ENCODE data around the gene KMT2E.
"Not testable (repeated sequence)": the region's sequence is repeated elsewhere in the genome, so short reads cannot be mapped to it uniquely, and the experiment has no call there.

Gene KMT2E

GRCh38 chr7:105032553-105033214, 18.7 kb downstream of the KMT2E start:
- DNase-seq: no peak

- no peak for DNase-seq
Observed at GRCh38 chr7:105035349-105035748, 21.3 kb downstream of the KMT2E start.

DNA sequence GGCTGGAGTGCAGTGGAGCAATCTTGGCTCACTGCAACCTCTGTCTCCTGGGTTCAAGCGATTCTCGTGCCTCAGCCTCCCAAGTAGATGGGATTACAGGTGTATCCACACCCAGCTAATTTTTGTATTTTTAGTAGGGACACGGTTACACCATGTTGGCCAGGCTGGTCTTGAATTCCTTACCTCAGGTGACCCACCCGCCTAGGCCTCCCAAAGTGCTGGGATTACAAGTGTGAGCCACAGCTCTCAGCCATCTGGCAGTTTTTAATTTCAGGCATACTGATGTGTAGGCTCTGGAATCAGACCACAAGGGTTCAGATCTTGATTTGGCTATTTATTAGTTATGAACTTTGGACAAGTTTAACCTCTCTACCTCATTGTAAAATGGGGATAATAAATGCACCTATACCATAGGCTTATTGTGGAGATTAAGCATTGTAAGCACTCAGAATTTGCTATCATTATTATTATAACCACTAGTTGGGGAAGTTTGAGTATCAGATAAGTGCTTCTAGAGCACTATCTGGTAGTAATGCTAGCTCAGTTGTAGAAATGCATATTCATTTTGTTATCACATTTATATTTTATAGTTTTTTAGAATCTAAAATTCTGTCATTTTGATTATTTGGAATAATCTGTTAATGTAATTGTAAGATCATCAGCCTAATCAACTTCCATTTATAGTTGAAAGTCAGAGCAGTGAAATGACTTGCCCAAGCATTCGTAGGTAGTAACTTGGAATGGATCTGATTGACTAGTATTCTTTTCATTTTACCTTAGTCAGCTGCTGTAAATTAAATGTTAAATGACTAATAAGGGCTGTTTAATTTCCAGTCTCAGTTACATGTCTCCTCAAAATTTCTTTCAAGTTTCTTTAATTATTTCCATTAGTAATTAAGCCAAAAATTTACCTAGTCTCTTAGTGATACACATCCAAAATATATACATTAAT, 22.5 kb downstream of the KMT2E start:
- DNase-seq: no peak

DNA sequence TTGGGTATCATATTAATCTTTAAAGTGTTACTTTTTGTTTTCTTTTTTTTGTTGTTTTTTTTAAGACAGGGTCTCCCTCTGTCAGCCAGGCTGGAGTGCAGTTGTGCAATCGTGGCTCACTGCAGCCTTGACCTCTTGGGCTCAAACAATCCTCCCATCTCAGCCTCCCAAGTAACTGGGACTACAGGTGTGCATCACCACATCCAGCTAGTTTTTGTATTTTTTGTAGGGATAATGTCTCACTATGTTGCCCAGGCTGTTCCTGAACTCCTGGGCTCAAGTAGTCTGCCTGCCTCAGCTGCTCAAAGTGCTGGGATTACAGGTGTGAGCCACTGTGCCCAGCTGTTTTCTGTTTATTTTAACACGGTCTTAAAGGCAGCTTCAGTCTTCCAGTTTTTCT, 23.3 kb downstream of the KMT2E start:
- DNase-seq: no peak

DNA sequence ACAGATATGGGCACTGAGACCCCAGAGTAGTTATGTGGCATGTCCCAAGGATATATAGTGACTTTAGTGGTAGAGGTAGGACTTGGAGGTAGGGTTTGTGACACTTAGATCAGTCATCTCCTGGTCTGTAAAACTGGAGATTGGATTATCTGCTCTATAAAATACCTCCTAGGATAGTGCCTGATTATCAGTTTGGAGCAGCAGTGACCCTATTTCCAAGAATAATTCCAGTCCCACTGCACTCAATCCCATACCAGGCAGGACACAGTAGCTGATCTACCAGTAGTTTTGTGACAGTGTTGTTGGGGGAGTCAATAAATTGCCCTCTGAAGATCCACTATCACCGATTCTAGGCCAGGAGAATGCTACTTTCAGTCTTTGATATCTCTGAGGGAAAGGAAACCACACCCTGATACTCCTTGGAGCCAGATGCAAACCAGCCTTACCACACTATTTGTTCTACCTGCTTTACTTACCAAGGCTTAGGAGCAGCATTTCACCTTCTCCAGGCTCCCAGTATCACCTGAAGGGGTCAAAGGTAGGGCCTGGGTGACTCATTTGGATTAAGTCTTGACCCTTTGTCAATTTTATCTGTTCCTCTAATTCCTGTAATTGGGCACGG, 30.6 kb downstream of the KMT2E start:
- no peak for DNase-seq

DNA sequence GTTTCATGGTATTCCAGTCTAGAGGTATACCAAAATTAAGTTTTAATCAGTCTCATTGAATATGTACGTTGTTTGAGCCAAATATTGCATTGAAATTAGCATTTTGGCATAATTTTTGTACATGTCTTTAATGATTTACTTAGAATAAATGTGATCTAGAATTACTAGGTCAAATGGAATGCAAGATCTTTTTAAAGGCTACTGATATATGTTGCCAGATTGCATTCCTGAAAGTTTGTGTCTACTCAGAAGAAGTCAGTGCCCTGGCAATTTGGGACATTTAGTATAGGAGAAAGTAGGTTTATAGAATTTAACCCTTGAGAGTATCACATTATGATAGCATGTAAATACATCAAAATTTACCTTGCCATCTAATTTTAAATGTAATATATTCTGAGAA, 32.4 kb downstream of the KMT2E start:
- DNase-seq: no peak

DNA sequence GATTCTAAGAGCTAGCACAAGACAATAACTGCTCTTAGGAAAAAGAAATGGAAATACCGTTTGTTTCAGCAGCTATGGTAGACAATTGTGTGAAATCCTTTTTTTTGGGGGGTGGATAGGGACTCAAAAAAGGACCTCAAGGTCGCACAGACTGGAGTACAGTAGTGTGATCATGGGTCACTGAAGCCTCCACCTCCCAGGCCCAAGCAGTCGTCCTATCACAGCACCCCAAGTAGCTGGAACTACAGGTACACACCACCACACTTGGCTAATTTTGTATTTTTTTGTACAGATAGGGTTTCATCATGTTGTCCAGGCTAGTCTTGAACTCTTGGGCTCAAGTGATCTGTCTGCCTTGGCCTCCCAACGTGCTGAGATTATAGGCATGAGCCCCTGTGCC, 33.9 kb downstream of the KMT2E start:
- DNase-seq: no peak

DNA sequence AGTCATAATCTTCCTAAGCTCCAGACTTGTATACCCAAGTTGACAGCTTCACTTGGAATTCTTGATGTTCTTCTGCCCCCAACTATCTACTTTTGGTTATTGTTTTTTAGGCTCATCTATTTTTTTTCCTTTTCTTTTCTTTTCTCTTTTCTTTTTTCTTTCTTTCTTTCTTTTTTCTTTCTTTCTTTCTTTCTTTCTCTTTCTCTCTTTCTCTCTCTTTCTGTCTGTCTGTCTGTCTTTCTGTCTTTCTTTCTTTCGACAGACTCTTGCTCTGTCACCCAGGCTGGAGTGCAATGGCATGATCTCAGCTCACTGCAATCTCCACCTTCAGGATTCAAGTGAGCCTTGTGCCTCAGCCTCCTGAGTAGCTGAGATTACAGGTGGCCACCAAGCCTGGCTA, 36.5 kb downstream of the KMT2E start:
- DNase-seq: no peak

DNA sequence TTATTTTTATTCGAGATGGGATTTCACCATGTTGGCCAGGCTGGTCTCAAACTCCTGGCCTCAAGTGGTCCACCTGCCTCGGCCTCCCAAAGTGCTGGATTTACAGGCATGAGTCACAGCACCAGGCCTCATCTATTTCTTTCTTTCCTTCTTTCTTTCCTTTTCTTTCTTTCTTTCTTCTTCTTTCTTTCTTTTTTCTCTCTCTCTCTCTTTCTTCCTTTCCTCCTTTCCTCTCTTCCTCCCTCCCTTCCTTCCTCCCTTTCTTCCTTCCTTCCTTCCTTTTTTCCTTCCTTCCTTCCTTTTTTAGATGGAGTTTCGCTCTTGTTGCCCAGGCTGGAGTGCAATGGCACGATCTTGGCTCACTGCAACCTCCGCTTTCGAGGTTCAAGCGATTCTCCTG, 36.9 kb downstream of the KMT2E start:
- not testable (repeated sequence) for DNase-seq

- no peak for DNase-seq
Observed at GRCh38 chr7:105055084-105055483, 41.1 kb downstream of the KMT2E start.

DNA sequence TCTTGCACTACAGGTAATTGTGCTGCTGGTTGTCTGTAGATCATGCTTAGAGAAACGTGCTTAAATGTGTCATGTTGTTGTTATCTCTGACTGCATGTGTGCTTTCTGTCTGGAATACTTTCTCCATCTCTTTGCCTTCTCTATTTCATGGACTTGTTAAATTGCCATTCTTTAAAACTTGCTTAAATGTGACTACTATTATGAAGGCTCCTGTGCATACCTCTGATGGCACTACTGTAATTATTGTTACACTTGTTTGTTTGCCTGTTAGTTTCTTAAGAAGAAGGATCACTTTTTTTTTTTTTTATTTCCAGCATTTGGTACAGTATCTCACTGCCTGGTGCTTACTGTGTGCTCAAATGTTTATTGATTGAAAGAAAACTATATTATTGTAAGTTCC, 41.6 kb downstream of the KMT2E start:
- no peak for DNase-seq

DNA sequence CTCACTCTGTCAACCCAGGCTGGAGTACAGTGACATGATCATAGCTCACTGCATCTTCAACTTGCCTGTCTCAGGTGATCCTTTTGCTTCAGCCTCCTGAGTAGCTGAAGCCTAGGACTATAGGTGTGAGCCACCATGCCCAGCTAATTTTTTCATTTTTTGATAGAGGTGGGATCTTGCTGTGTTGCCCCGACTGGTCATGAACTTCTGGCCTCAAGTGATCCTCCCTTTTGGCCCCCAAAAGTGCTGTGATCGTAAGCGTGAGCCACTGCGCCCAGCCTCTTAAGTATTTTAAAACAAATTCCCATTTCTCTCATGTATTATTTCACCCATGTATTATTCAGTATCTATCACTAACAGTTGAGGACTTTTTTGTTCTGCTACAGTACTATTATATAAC, 43.5 kb downstream of the KMT2E start:
- no peak for DNase-seq

GRCh38 chr7:105060437-105060836, 46.4 kb downstream of the KMT2E start:
- DNase-seq: no peak

- no peak for DNase-seq
Observed at GRCh38 chr7:105060923-105061322, 46.9 kb downstream of the KMT2E start.

- no peak for DNase-seq
Observed at GRCh38 chr7:105065104-105065503, 51.1 kb downstream of the KMT2E start.

DNA sequence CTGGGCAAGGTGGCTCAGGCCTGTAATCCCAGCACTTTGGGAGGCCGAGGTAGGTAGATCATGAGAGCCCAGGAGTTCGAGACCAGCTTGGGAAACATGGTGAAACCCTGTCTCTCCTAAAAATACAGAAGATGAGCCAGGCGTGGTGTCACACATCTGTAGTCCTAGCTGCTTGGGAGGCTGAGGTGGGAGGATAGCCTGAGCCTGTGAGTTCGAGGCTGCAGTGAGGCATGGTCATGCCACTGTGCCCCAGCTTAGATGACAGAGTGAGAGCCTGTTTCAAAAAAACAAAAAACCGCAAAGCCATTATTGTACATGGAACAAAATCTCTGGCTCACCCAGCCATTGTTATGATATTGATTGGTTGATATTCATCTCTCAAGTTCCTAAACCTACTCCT, 53.7 kb downstream of the KMT2E start:
- no peak for DNase-seq

DNA sequence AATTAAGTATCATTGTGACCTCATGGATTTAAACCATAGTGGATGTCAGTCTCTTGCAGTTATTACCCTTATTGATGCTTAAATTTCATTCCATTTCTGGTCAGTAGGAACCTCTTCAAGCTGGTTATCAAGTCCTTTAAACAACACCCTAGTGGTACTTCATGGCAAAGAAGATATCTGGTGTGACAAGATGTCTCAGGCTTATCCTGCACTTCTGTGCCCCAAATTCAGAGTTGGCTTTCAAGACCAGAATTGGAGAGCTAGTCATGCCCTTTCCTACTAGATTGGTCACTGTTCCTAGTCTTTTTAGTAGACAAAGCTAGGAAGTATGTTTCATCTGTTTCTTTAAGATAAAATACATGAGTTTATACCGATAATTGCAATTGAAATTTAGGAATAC, 54.9 kb downstream of the KMT2E start:
- DNase-seq: no peak

- DNase-seq: no peak
Observed at GRCh38 chr7:105073143-105073542, 59.1 kb downstream of the KMT2E start.

DNA sequence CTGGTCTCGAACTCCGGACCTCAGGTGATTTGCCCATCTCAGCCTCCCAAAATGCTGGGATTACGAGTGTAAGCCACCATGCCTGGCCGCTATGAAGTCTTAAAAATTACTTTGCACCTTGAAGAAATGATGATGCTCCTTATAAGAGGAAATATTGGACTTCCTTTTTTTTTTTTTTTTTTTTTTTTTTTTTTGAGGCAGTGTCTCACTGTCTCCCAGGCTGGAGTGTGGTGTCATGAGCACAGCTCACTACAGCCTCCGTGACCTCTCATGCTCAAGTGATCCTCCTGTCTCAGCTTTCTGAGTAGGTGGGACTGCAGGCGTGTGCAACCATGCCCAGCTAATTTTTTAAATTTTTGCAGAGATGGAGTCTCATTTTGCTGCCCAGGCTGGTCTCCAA, 65.3 kb downstream of the KMT2E start:
- no peak for DNase-seq

DNA sequence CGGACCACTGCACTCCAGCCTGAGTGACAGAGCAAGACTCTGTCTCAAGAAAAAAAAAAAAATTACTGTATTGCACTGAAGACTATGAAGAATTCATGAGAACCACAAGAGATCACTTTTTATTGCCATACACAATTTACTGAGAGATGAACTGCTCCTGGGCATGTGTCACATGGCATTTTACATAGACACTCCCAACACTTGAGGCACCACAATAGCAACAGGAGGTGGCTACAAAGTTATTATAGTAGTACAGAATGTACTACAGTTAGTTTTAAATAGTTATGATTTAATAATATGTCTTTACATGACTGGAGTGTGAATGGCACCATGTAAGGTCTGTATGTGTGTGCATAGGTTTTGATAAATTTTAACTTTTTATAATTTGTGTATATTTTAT, 70.6 kb downstream of the KMT2E start:
- no peak for DNase-seq

GRCh38 chr7:105086850-105087249, 72.8 kb downstream of the KMT2E start:
- no peak for DNase-seq

GRCh38 chr7:105087981-105088380, 74.0 kb downstream of the KMT2E start:
- DNase-seq: no peak

GRCh38 chr7:105088456-105088855, 74.5 kb downstream of the KMT2E start:
- no peak for DNase-seq

DNA sequence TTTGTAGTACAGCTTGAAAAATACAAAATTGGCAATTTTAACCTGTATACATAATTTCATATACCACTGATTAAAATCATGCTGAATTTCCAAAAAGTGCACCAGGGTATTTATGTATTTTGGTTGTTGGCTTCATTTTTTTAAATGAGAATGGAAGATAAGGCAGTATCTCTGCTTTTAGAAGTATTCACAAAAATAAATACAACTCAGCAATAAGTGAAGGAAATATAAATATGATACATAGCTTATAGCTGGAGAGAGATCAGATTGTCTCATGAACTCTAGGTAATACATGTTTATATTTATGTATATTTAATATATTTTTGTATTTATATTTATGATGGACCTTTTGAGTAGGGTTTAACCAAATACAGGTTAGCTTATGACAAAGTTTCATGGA, 81.0 kb downstream of the KMT2E start:
- no peak for DNase-seq

Measured in CD4-positive, alpha-beta T cell treated with Interferon gamma for 1 hour (primary cell).